Mesendoderm (in vitro differentiated cells): ENCODE data around the gene COL20A1.
A peak's percentile ranks its signal among the peaks of the same experiment; 100 is the strongest.

Experiments
- DNase-seq: peaks from one replicate; pipeline ENCODE4 v3.0.0; 2013
- H2AK5ac ChIP-seq: 2 replicates; pipeline ENCODE4 v1.6.1; 2013; ENCODE audit warnings: low read length, inconsistent platforms
- H2BK120ac ChIP-seq: 2 replicates; pipeline ENCODE4 v1.6.1; 2013; ENCODE audit warnings: low read depth, mild to moderate bottlenecking, low read length, moderate library complexity, mixed read lengths
- H2BK15ac ChIP-seq: replicated peaks from 2 replicates; pipeline ENCODE4 v1.6.1; 2013; ENCODE audit warnings: low read depth, mild to moderate bottlenecking, moderate library complexity
- H2BK5ac ChIP-seq: 2 replicates; pipeline ENCODE4 v1.6.1; 2013; ENCODE audit warnings: low read length, inconsistent platforms
- H3K18ac ChIP-seq: 2 replicates; pipeline ENCODE4 v1.6.1; 2013; ENCODE audit warnings: mild to moderate bottlenecking, low read length, mixed read lengths
- H3K23ac ChIP-seq: one replicate; pipeline ENCODE4 v1.6.1; 2013; ENCODE audit warnings: low read length
- H3K27ac ChIP-seq: 2 replicates; pipeline ENCODE4 v1.5.1; 2013; ENCODE audit warnings: low read depth, mild to moderate bottlenecking, inconsistent platforms, low read length, moderate library complexity
- H3K27me3 ChIP-seq: 2 replicates; pipeline ENCODE4 v1.6.1; 2013; ENCODE audit warnings: low read length, control low read depth, mild to moderate bottlenecking, inconsistent platforms; ENCODE audit not compliant: insufficient read depth, poor library complexity
- H3K36me3 ChIP-seq: 2 replicates; pipeline ENCODE4 v1.6.1; 2013; ENCODE audit warnings: low read length, inconsistent platforms; ENCODE audit not compliant: control insufficient read depth, insufficient read depth
- H3K4ac ChIP-seq: one replicate; pipeline ENCODE4 v1.6.1; 2013; ENCODE audit warnings: low read depth, mild to moderate bottlenecking, low read length, moderate library complexity
- H3K4me1 ChIP-seq: 2 replicates; pipeline ENCODE4 v1.6.1; 2013; ENCODE audit warnings: low read depth, low read length, inconsistent platforms; ENCODE audit not compliant: control insufficient read depth
- H3K4me2 ChIP-seq: 2 replicates; pipeline ENCODE4 v1.6.1; 2013; ENCODE audit warnings: low read length
- H3K4me3 ChIP-seq: 2 replicates; pipeline ENCODE4 v1.5.1; 2013; ENCODE audit warnings: mild to moderate bottlenecking, low read length
- H3K56ac ChIP-seq: one replicate; pipeline ENCODE4 v1.6.1; 2013; ENCODE audit warnings: low read length
- H3K79me1 ChIP-seq: 2 replicates; pipeline ENCODE4 v1.6.1; 2013; ENCODE audit warnings: low read length, inconsistent platforms
- H3K79me2 ChIP-seq: 2 replicates; pipeline ENCODE4 v1.6.1; 2013; ENCODE audit warnings: mild to moderate bottlenecking, low read length; ENCODE audit not compliant: control insufficient read depth, insufficient read depth
- H3K9ac ChIP-seq: 2 replicates; pipeline ENCODE4 v1.6.1; 2013; ENCODE audit warnings: low read length, inconsistent platforms
- H4K5ac ChIP-seq: one replicate; pipeline ENCODE4 v1.6.1; 2013; ENCODE audit warnings: low read length
- H4K8ac ChIP-seq: one replicate; pipeline ENCODE4 v1.6.1; 2013; ENCODE audit warnings: low read depth, mild to moderate bottlenecking, control low read depth, low read length, moderate library complexity
- WGBS: extraction: QIAGEN DNeasy Blood & Tissue Kit; methylation state at CpG from one replicate; pipeline ENCODE4 v1.1.7; 2013; ENCODE audit warnings: low lambda C conversion rate, missing lambda C conversion rate; ENCODE audit not compliant: insufficient coverage; ENCODE audit errors: extremely low coverage; 5-methylcytosine and 5-hydroxymethylcytosine counted together

COL20A1 gene

DNA sequence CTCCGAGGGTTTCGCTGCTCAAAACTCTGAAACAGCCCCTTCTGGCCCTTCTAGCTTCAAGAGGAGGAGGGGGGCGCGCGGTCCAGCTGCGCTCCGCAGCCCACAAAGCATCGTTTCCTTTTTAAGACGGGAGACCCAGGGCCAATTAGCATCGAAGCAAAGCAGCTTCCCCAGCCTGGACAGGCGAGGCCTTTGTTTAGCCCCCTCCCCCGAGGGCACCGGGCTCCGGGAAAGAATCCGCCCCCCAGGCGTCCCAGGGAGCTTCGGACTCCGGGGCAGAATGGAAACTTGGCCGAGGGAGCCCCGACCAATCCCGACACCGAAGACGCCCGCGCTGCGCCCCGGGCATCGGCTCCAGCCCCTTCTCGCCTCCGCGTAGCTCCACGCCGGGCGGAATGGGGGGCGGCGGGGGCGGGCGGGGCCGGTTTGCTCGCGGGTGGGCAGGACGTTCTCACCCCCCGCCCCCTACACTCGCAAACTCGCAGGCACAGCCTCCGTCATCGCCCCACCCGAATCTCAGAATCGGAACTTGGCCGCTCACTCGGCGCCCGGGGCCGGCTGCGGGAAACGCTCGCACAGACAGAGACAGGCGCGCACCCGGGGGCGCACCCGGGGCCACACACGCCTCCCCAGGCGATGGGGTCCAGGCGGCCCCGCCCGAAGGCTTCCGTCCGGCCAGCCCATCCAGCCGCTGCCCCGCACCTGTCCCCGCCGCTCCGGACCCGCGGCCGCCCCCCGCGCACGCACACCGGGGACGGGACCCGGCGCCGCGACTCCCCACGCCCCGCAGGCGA, 39.4 kb upstream of the COL20A1 start:
- Histone ChIP-seq H3K79me1 (no peaks in the 10 kb centered on the region), H3K4ac (no peak overlapping the region), H3K27me3 (peaks cover 10% of the 10 kb centered on the region), H4K8ac (no peak overlapping the region), H2BK15ac (no peak overlapping the region), H3K79me2 (no peaks in the 10 kb centered on the region), H3K27ac (no peak overlapping the region), H3K4me2 (peak overlapping the region; percentile 35), H3K4me3 (no peak overlapping the region), H3K36me3 (no peaks in the 10 kb centered on the region), H3K9ac (peak overlapping the region; percentile 26), H3K18ac (no peak overlapping the region), H3K4me1 (no peaks in the 10 kb centered on the region), H2BK5ac (no peak overlapping the region), H4K5ac (no peak overlapping the region), H2AK5ac (no peak overlapping the region), H3K23ac (no peak overlapping the region), H3K56ac (peak overlapping the region; percentile 42), H2BK120ac (no peak overlapping the region)
- DNase-seq = peak; percentile 72
- no CpG with 5 or more reads among the region's 89 CpGs for WGBS

DNA sequence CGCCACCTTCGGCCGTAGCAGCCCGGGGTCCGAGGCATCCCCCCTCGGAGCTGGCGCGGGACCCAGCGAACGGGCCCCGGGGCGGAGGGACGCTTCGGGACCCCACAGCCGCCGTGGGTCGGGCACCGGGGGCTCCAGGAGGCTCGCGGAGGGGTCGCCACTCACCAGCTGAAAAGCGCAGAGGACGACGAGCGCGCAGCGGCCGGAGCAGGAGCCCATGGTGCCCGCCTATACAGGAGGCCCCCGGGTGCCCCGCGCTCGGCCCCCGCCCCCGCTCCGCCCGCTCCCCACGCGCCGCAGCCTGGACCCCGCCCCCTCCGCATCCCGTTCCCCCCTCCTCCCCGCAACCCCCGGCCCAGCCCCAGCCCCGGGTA, 38.8 kb upstream of the COL20A1 start, which contains the start of gene NKAIN4:
Gene NKAIN4 (minus strand): TSS at position 232 of the 374 bp plus-strand sequence. CDS start 13 bp downstream, at position 219.
- no peak within 1 kb of the TSS for H3K23ac ChIP-seq
- H3K4me2 ChIP-seq = peak within 1 kb of the TSS; percentile 35
- no peak within 1 kb of the TSS for H2BK15ac ChIP-seq
- H3K56ac ChIP-seq = peak within 1 kb of the TSS; percentile 42
- no peak within 1 kb of the TSS for H4K5ac ChIP-seq
- H3K27ac ChIP-seq = no peak within 1 kb of the TSS
- no peak within 1 kb of the TSS for H2BK120ac ChIP-seq
- H2BK5ac ChIP-seq = no peak within 1 kb of the TSS
- H2AK5ac ChIP-seq = no peak within 1 kb of the TSS
- H4K8ac ChIP-seq = no peak within 1 kb of the TSS
- H3K18ac ChIP-seq = no peak within 1 kb of the TSS
- no CpG with 5 or more reads among the region's 46 CpGs for WGBS
- H3K27me3 ChIP-seq = peaks cover 10% of the 10 kb centered on the region
- no peaks in the 10 kb centered on the region for H3K79me2 ChIP-seq
- no peak within 1 kb of the TSS for H3K4ac ChIP-seq
- H3K4me1 ChIP-seq = no peaks in the 10 kb centered on the region
- no peaks in the 10 kb centered on the region for H3K79me1 ChIP-seq
- no peak for DNase-seq
- H3K36me3 ChIP-seq = no peaks in the 10 kb centered on the region
- H3K9ac ChIP-seq = peak within 1 kb of the TSS; percentile 26
- no peak within 1 kb of the TSS for H3K4me3 ChIP-seq

DNA sequence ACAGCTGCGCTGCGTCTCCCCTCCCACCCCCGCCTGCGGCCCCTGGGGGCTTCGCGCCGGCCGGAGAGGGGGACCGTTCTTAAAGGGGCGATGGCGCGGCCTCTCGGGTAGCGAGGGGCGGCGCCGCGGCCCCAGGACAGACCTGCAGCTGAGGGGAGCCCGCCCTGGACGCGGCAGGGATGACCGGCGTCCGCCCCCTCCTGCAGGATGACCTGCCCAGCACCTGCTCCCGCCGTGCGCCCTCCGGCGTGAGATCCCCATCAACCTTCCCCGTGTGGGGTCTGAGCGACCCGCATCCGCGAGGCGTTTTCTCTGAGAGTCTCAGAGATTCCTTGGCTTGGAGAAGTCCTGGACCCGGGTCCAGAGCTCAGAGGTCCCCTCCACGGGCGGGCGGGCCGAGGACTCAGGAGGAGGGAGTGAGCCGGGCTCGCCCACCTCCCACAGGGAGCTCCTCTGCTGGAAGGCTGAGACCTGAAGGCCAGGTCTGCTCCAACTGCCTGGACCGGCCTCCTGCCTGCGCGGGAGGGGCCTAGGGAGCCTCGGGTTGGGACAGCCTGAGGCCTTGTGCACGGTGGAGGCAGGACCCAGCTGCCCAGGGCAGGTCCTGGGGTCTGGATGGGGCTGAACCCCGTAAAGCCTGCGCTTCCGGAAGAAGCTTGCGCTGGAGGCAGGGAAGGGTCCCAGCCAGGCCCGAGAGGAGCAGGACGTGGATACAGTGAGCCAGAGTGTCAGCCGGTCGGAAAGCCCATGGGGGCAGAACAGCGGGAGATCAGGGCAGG, 38.2 kb upstream of the COL20A1 start:
- H3K23ac ChIP-seq = no peak overlapping the region
- no peaks in the 10 kb centered on the region for H3K79me1 ChIP-seq
- no peak overlapping the region for H4K8ac ChIP-seq
- WGBS = no CpG with 5 or more reads among the region's 56 CpGs
- H2AK5ac ChIP-seq = no peak overlapping the region
- H3K18ac ChIP-seq = no peak overlapping the region
- no peak overlapping the region for H3K56ac ChIP-seq
- peaks cover 10% of the 10 kb centered on the region for H3K27me3 ChIP-seq
- no peak overlapping the region for H3K9ac ChIP-seq
- no peak overlapping the region for H2BK15ac ChIP-seq
- no peak overlapping the region for H4K5ac ChIP-seq
- H3K4ac ChIP-seq = no peak overlapping the region
- H2BK120ac ChIP-seq = no peak overlapping the region
- H3K4me3 ChIP-seq = no peak overlapping the region
- H3K79me2 ChIP-seq = no peaks in the 10 kb centered on the region
- no peak overlapping the region for H2BK5ac ChIP-seq
- peak; percentile 43 for DNase-seq
- H3K27ac ChIP-seq = no peak overlapping the region
- H3K36me3 ChIP-seq = no peaks in the 10 kb centered on the region
- peak overlapping the region; percentile 18 for H3K4me2 ChIP-seq
- H3K4me1 ChIP-seq = no peaks in the 10 kb centered on the region

DNA sequence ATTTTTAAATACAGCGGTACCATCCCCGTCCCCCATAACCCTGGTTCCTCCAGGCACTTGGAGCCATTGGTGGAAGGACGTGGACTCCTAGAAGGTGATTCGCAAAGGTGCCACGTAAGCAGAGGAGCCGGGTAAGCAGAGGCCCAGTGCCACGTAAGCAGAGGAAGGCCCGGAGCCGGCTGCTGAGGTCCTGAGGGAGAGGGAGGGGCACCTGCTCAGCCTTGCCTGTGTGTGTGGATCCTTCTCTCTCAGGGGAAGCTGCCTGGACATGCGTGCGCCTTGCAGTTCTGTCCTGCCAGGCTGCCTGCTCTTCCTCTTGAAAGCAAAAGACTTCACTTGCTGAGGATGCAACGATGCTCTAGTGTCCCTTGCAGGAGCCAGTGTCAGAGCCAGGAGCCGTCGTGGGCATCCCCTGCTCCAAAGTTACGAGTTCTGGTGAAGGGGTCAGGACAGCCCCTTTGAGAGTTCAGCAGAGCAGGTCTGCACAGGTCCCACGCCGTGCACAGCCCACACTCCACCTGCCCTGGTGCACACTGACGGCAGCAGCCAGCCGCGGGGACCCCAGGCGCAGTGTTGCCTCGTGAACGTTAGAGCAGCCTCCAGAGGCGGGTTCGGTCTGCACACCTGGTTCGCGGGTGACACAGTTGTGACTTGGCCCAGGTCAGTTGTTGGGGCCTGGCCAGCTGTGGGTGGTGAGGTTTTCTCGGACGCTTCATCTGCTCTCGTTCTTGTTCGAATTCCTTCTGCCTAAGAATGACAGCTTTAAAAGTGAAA, 36.9 kb upstream of the COL20A1 start:
- no peak for DNase-seq
- Histone ChIP-seq H3K23ac (no peak overlapping the region), H2BK15ac (no peak overlapping the region), H3K4ac (no peak overlapping the region), H3K36me3 (no peaks in the 10 kb centered on the region), H2BK120ac (no peak overlapping the region), H4K5ac (no peak overlapping the region), H2AK5ac (no peak overlapping the region), H3K18ac (no peak overlapping the region), H3K4me3 (no peak overlapping the region), H3K27me3 (peaks cover 10% of the 10 kb centered on the region), H3K27ac (no peak overlapping the region), H3K4me1 (no peaks in the 10 kb centered on the region), H3K79me2 (no peaks in the 10 kb centered on the region), H2BK5ac (no peak overlapping the region), H4K8ac (no peak overlapping the region), H3K79me1 (no peaks in the 10 kb centered on the region), H3K56ac (no peak overlapping the region), H3K4me2 (no peak overlapping the region), H3K9ac (no peak overlapping the region)
- WGBS = 100% methylated on average over 1 of the region's 31 CpGs

DNA sequence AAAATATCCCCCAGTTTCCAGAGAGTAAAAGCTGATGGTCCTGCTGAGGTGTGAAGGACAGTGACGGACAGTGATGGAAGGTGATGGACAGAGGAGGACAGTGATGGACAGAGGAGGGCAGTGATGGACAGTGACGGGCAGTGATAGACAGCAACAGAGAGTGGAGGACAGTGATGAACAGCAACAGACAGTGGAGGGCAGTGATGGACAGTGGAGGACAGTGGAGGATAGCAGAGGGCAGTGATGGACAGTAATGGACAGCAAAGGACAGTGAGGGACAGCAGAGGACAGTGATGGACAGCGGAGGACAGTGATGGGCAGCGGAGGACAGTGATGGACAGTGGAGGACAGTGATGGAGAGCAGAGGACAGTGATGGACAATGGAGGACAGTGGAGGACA, 36.0 kb upstream of the COL20A1 start:
- Histone ChIP-seq H3K27me3 (peaks cover 10% of the 10 kb centered on the region), H3K18ac (no peak overlapping the region), H3K4me3 (no peak overlapping the region), H2BK5ac (no peak overlapping the region), H3K36me3 (no peaks in the 10 kb centered on the region), H3K4ac (no peak overlapping the region), H4K8ac (no peak overlapping the region), H2BK15ac (no peak overlapping the region), H3K79me1 (no peaks in the 10 kb centered on the region), H3K9ac (no peak overlapping the region), H3K27ac (no peak overlapping the region), H2AK5ac (no peak overlapping the region), H2BK120ac (no peak overlapping the region), H3K4me2 (no peak overlapping the region), H3K56ac (peak overlapping the region; percentile 49), H3K23ac (no peak overlapping the region), H3K79me2 (no peaks in the 10 kb centered on the region), H4K5ac (no peak overlapping the region), H3K4me1 (no peaks in the 10 kb centered on the region)
- no CpG with 5 or more reads among the region's 4 CpGs for WGBS
- no peak for DNase-seq
